Measurements from ENCODE around the gene MYL6B.

- TF ChIP-seq CTCF (IDR thresholded peaks at IDR 0.05) (no peak), ZFX (IDR thresholded peaks at IDR 0.05; ENCODE audit: borderline replicate concordance) (no peak)
Observed at GRCh38 chr12:56120158-56120846, 32.1 kb upstream of the MYL6B start.

Data from 22Rv1 (cell line).